Activated CD8-positive, alpha-beta memory T cell treated with anti-CD3 and anti-CD28 coated beads, Interleukin-2, amount 50 U/mL, for 48 hours (primary cell): ENCODE results near the gene SNAPC4.
A peak's percentile ranks its signal among the peaks of the same experiment; 100 is the strongest.
"Not testable (repeated sequence)": the region's sequence is repeated elsewhere in the genome, so short reads cannot be mapped to it uniquely, and the experiment has no call there.

Experiments used
- DNase-seq: peaks from one replicate; pipeline ENCODE4 v3.0.0-alpha.2; 2020

Gene SNAPC4

GRCh38 chr9:136409557-136410455, 9.8 kb upstream of the SNAPC4 start:
- DNase-seq: peak; percentile 78

DNA sequence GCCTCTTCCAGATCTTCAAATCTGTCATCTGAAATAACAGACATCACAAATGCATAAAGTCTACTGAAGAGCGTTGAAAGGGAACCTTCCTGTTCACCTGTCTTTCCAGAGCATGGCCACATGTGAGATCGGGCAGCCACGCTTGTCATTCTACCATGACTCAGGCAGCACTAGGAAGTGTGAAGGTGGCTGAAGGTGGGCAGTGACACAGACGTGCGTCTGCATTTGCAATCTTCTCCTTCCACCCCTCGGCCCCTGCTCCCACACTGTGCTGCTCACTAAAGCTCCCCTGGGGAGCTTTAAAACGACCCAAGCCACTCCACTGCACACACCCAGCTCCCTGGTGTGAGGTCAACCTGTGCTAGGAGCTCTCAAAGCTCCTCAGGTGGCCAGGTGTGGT, 7.9 kb upstream of the SNAPC4 start:
- no peak for DNase-seq

DNA sequence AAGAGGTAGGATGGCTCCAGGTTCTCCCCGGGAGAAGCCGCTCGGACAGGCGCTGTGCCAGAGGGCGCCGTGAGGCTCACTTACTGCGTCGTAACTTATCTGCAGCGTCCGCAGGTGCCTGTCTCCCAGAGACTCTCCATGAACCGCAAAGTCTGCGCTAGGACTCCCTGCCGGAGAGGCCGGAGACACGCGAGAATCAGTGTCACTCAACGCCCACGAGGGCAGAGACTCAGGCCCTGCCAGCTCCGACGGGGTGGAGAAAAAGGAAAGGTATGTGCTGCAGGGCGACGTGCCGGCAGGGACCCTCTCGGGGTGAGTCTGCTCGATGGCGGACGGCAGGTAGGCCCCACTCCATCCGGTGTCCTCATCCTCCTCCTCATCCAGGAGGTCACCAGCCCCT, 7.1 kb upstream of the SNAPC4 start:
- DNase-seq: not testable (repeated sequence)

GRCh38 chr9:136405904-136406303, 5.9 kb upstream of the SNAPC4 start:
- DNase-seq: not testable (repeated sequence)

DNA sequence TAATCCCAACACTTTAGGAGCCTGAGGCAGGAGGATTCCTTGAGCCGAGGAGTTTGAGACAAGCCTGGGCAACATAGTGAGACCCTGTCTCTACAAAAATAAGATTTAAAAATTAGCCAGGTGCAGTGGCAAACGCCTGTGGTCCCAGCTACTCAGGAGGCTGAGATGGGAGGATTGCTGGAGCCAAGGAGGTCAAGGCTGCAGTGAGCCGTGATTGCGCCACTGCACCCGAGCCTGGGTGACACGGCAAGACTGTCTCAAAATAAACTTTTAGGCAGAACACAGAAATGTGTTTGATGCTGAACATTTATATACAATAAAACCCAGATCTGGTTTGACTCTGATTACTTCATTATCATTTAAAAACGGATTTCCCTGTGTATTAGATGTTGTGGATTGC, 5.5 kb upstream of the SNAPC4 start:
- no peak for DNase-seq

DNA sequence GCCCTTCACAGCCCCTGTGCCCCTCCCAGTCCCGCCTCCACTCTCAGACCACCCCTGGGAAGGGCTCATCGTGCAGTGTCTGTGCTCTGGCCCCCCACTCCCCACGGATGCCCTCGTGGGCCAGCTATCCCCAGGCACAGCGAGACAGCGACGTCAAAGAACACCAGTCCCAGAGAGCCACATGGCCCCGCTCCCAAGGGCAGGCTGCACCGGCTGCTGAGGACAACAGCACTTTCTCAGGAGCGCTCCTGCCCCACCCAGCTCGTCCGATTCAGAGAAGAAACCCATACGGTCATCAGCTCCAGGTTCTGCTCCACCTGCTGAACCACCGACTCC, 4.8 kb upstream of the SNAPC4 start:
- DNase-seq: no peak

DNA sequence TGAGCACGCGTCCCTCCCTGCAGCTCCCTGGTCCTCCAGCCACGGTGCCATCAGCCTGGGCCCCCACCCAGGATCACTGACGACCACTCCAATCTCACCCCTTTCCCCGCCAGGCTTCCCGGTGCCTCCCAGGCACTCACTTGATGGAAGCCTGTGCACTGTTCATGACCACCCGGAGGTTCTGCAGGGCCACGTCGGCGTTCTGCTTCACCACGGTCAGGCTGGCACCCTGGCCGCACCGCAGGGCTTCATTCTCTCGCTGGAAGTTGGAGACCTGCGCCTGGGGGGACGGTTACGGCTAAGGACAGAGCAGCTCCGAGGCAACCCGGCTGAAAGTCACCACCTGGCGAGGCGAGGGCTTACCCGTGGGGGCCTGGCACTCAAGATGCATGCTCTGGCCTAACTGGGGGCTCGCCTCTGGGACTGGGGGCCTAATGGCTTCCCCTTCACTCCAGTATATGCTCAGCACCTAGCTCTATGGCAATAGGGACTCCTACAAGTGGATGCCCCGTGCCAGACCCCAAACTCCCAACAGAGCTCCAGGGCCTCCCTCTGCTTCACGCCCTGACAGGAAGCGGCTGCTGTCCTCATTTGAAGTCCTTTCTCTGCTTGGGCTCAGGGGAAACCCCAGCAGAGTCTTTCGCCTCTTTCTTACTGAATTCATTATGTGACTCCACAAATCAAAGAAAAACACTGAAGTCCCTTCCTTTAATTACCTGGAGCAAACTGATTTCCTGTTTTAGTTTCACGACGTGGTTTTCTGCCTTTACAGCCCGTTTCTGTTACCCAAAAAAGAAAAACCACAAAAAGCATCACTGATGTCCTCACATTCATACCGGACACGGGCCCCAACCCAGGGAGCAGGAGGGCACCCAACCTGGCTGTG, 4.2 kb upstream of the SNAPC4 start:
- peak; percentile 73 for DNase-seq

DNA sequence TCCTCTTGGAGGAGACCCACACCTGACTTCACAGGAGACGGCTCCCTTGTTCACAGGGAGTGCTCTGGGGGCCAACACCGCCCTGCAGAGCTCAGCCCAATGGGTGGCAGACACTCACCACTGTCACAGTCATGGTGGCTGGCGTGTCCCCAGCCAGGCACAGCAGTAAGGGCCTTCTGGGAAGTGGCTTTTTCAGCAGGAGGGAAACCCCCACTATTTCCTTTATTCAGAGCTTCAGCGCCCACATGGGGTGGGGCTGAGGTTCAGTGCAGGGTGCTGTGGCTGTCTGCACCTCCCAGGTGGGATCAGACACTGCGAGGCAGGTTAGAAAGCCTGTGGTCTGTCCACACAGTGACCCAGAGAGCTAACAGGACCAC, 3.6 kb upstream of the SNAPC4 start:
- peak; percentile 83 for DNase-seq

DNA sequence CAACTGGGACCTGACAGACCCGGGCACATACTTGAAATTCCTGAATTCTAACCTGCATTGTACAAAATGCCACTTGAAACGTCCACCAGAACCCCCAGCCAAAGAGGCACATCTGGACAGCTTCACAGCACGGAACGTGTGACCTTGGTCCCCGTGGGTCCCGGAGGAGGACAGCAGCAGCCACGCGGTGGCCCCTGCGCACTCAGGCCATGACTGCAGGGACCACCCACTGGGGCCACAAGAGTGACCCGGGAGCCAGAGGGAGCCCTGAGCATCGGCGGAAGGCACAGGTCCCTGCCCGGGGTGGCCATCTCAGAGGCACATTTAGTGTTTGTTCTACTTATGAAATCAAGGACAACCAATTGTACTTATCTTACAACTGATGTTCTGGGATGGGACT, 2.1 kb upstream of the SNAPC4 start:
- DNase-seq: no peak

DNA sequence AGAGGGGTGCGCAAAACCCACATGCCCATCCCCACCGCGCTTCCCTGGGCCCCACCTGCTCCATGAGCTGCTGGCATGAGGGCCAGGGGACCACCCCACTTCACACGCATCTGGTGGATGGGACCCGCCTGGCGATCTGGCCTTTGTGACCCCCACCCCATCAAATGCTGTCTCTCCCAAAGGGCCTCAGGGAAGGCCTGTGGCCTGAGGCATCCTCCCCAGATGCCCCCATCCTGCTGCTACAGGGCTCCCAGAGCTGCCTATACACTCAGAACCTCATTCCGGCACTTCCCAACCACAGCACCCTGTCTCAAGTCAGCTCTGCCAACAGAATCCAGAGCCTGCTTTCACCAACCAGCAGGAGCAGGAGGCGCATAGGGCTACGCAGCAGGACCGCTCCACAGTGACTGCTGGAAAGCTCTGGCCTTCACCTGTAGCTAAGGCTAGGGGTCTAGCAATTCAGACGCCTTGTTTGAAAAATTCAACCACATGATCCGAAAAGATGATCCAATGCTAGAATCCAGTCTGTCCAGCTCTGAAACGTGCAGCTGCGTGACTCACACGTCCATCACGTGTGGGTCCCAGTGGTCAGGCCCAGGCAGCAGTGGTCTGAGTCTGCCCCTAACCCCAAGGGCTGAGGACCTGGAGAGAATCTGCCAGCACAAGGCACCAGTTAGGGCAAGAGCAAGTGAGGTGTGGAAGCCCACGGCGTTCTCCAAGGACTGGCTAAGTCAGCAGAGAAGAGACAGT, 1.4 kb upstream of the SNAPC4 start:
- DNase-seq: no peak

DNA sequence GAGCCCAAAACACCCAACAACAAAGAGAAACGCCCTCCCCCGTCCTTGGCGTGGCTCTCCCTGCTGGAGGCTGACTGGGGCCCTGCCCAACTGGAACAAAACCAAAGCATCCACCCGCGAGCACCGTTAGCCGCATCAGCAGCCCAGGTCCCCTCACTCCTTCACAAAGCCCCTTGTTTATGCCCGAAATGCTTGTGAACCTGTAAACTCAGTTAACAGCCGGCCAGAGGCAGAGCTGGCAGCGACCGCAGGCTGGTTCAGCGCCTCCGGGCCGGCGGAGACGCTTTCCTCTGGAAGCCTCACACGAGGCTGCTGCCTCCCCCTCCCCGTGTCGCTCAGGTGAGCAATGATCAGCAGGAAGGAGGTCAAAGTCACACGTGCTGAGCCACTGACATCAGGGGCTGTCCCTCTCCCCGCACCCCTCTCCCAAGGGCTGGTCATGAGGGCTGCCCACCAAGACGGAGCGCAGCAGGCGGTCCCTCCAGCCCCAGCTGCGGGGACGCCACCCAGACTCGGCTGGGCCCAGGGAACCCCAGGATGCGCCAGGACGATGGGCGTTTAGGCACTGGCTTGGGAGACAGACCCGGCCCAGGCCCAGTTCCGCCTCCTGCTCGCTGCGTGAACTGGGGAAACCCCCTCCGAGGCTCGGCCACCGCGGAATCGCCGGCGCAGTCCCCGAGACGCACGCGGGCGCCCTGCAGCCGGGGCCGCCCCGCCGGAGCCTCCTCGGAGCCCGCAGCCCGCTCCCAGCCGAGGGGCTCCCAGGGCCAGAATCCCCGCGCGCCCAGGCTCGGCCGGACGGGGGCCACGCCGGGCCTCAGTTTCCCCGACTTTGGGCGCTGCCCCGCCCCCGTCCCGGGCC, 563 bp downstream of the SNAPC4 start:
- peak; percentile 74 for DNase-seq

GRCh38 chr9:136398286-136398685, 1.7 kb downstream of the SNAPC4 start:
- no peak for DNase-seq

DNA sequence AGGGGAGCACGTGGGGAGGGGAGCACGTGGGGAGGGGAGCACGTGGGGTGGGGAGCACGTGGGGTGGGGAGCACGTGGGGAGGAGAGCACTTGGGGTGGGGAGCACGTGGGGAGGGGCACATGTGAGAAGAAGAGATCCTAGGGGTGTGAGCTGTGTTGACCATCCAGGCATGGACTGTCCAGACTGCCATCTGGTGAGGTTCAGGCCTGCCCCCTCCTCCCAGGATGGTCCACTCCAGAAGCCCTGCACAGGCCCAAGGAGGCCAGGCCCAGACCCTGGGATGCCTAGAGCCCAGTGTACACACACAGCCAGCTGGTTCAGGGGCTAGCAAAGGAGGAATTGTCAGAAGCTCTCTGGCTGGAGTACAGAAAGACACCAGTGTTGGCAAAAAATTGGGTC, 2.3 kb downstream of the SNAPC4 start:
- DNase-seq: no peak

DNA sequence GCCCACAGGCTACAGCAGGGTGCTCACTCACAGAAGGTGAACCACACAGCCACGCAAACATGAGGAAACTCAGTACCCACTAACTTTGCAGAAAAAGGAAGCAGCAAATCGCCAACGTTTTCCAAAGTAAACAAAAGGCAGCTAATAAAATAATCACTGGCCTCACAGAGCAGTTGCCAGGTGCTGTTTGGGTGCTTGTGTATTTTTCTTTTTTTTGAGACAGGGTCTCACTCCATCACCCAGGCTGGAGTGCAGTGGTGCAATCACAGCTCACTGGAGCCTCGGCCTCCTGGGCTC, 3.8 kb downstream of the SNAPC4 start:
- no peak for DNase-seq

DNA sequence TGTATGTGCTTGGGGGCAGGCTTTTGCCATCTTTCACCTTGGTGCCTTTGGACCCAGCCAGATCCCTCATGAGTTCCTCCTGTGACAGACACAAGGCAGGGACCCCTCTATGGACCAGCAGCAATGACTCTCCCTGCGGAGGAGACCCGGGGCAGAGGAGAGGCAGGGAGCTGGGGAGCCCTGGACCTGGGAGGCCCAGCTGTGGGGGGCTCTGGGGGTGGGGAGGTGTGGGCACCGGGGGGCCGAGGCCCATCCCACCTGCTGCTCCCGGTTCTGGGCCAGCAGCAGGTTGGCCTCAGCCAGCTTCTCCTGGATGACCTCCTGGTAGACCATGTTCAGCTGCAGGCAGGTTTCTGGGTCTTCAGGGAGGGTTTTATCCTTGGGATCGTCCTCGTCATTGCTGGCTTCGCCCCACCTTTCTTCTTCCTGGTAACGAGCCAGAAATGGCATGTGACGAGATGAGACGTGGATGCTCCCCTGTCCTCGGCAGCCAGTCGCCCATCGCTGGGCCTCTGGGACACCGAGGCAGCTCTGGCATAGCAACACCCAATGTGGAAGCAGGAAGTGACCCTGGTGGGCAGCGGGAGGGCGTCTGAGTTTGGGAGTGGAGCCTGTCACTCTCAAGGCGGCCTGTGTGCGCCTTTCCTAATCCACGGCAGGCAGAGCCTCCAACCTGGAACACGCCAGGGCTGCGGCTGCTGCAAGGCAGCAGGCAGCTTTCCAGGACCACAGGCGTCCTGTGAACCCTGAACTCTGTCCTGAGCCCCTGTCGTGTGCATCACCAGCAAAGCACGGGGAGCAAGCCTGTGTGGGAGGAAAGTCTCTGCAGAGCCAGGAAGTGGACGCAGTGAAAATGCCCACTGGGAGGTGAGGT, 4.4 kb downstream of the SNAPC4 start:
- no peak for DNase-seq

DNA sequence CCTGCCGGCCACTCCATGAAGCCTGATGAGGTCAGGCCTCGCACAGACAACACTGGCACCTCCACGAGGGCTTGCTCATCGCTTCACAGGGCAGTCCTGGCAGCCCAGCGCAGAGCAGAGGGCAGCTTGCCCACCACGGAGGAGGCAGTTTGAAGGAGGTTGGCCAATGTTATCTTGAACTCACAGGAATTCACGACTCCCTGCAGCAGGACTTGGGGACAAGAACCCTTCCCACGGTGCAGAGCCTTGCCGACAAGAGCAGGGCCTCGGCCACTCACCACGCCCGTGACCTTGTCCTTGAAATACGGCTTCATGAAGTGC, 5.0 kb downstream of the SNAPC4 start:
- DNase-seq: no peak

DNA sequence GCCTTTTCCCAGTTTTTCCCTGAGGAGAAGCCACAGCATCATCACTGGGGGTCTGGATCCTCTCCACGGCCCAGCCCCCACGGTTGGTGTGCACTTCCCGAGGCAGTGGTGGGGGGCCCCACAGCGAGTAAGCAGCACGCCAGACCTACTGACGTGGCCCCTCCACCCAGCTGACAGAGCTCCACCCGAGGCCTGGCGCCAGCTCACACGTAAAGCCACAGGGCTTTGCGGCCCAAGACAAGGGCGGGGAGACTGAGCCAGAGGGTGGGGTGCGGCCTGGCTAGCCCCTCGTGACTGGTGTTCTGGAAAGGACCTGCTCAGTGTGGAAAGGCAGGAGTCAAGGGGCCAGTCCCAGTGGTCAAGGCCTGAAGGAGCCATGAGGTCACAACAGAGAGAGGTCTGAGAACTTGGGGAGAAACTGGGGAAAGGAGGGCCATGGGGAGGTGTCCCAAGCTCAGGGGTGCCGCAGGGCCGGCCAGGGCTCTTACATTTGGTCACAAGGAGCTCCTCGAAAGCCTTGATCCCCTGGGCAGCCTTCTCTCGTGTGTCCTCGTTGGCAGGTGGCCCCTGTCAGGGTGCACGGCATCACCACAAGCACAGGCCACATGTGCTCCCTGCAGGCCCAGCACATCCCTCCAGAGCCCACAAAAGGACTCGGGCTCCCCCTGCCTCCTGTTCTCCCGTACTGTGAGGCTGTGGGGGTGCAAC, 5.5 kb downstream of the SNAPC4 start:
- DNase-seq: no peak

DNA sequence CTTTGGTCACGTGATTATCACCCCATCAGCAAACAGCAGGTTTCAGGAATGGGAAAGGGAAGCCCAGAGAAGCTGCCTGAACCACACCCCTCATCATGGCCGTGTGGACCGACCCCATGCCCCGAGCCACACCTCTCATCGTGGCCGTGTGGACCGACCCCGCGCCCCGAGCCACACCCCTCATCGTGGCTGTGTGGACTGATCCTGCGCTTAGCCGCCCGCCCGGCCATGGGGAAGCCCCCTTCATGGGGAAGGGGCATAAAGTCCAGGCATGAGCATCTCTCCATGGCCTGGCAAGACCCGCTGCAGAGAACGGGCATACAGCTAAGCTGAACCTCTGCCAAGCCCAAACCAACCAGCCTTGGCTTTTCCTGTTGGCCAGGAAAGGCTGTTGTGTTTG, 6.4 kb downstream of the SNAPC4 start:
- DNase-seq: no peak

- no peak for DNase-seq
Measured at GRCh38 chr9:136392538-136393449, 7.2 kb downstream of the SNAPC4 start.
